Measurements from ENCODE around the gene FAM241A. TPM values are rescaled to one million over a fixed set of nuclear protein-coding genes. Genes with fewer than 3 reads are reported as not detected.
A peak's percentile ranks its signal among the peaks of the same experiment; 100 is the strongest.
"Not testable (repeated sequence)": the region's sequence is repeated elsewhere in the genome, so short reads cannot be mapped to it uniquely, and the experiment has no call there.

The FAM241A gene
- total RNA-seq, 1 experiment from 2014 or later, result 0.90 TPM

- DNase-seq (ENCODE audit: low read depth, low spot score) (no peak), ATAC-seq (no peak)
- POLR2A ChIA-PET, result no interaction called here
- BruUV-seq (replicated peaks), result no TSS peak
- TF ChIP-seq TCF7L2 (IDR thresholded peaks at IDR 0.05; ENCODE audit: low read depth, low read length) (no peak), REST (IDR thresholded peaks at IDR 0.05; ENCODE audit: insufficient read depth in 1 of 2, low read depth in 2 of 2, low read length in 1 of 2) (no peak), CTCF (IDR thresholded peaks at IDR 0.05) (no peak), SIN3A (IDR thresholded peaks at IDR 0.05; ENCODE audit: borderline replicate concordance, insufficient read depth, low read depth, low read length) (no peak), POLR2AphosphoS5 (IDR thresholded peaks at IDR 0.05; ENCODE audit: low read depth, low read length) (no peak)
- in situ Hi-C loops (cut with HindIII; ENCODE audit: low pct_unique_long_range_greater_than_20kb, low sequenced_read_pairs) (no loop called here), intact Hi-C loops (cut with micrococcal nuclease; ENCODE audit: unreplicated experiment) (no loop called here)
- CTCF ChIA-PET, result no interaction called here
- H3K4me3 ChIP-seq (ENCODE audit: low read depth in 2 of 2, low read length in 2 of 2), result no peak overlapping the region
- no peaks in the 10 kb centered on the region; the same call in 1 of the 2 replicates for H3K4me1 ChIP-seq (ENCODE audit: control insufficient read depth, insufficient read depth, low read length)
- no peak overlapping the region for H3K27ac ChIP-seq (ENCODE audit: low read length)
- H3K9me3 ChIP-seq (ENCODE audit: control insufficient read depth, insufficient read depth, low read depth, low read length), result no peaks in the 10 kb centered on the region
- H3K27me3 ChIP-seq (ENCODE audit: control insufficient read depth, insufficient read depth, low read length), result no peaks in the 10 kb centered on the region
- H3K36me3 ChIP-seq (ENCODE audit: control insufficient read depth, insufficient read depth, low read length), result no peaks in the 10 kb centered on the region
These were observed 23.7 kb downstream of the FAM241A start for GRCh38 chr4:112168719-112169500.

GRCh38 chr4:112170451-112170993 is 25.3 kb downstream of the FAM241A start:
- H3K27me3 ChIP-seq (ENCODE audit: control insufficient read depth, insufficient read depth, low read length), result no peaks in the 10 kb centered on the region
- H3K4me3 ChIP-seq (ENCODE audit: low read depth in 2 of 2, low read length in 2 of 2), result no peak overlapping the region
- no peaks in the 10 kb centered on the region; the same call in 1 of the 2 replicates for H3K4me1 ChIP-seq (ENCODE audit: control insufficient read depth, insufficient read depth, low read length)
- ATAC-seq, result peak; percentile 78; the same call in 1 of the 2 replicates
- POLR2A ChIA-PET, result no interaction called here
- DNase-seq (ENCODE audit: low read depth, low spot score), result peak; percentile 66
- CTCF ChIA-PET, result no interaction called here
- intact Hi-C loops (cut with micrococcal nuclease; ENCODE audit: unreplicated experiment), result no loop called here
- in situ Hi-C loops (cut with HindIII; ENCODE audit: low pct_unique_long_range_greater_than_20kb, low sequenced_read_pairs), result no loop called here
- H3K27ac ChIP-seq (ENCODE audit: low read length), result peak overlapping the region; percentile 17; the same call in 1 of the 2 replicates
- H3K9me3 ChIP-seq (ENCODE audit: control insufficient read depth, insufficient read depth, low read depth, low read length), result no peaks in the 10 kb centered on the region
- H3K36me3 ChIP-seq (ENCODE audit: control insufficient read depth, insufficient read depth, low read length), result no peaks in the 10 kb centered on the region
- TF ChIP-seq CTCF (IDR thresholded peaks at IDR 0.05) (no peak), REST (IDR thresholded peaks at IDR 0.05; ENCODE audit: insufficient read depth in 1 of 2, low read depth in 2 of 2, low read length in 1 of 2) (no peak), SIN3A (IDR thresholded peaks at IDR 0.05; ENCODE audit: borderline replicate concordance, insufficient read depth, low read depth, low read length) (no peak), TCF7L2 (IDR thresholded peaks at IDR 0.05; ENCODE audit: low read depth, low read length) (no peak), POLR2AphosphoS5 (IDR thresholded peaks at IDR 0.05; ENCODE audit: low read depth, low read length) (no peak)
- no TSS peak for BruUV-seq (replicated peaks)

- in situ Hi-C loops (cut with HindIII; ENCODE audit: low pct_unique_long_range_greater_than_20kb, low sequenced_read_pairs); H3K4me1 ChIP-seq (ENCODE audit: control insufficient read depth, insufficient read depth, low read length); H3K4me3 ChIP-seq (ENCODE audit: low read depth in 2 of 2, low read length in 2 of 2); CTCF ChIA-PET; ATAC-seq; H3K36me3 ChIP-seq (ENCODE audit: control insufficient read depth, insufficient read depth, low read length); H3K9me3 ChIP-seq (ENCODE audit: control insufficient read depth, insufficient read depth, low read depth, low read length); intact Hi-C loops (cut with micrococcal nuclease; ENCODE audit: unreplicated experiment); H3K27ac ChIP-seq (ENCODE audit: low read length); DNase-seq (ENCODE audit: low read depth, low spot score); BruUV-seq (replicated peaks); H3K27me3 ChIP-seq (ENCODE audit: control insufficient read depth, insufficient read depth, low read length); POLR2A ChIA-PET: not testable (repeated sequence)
These were observed 26.0 kb downstream of the FAM241A start for GRCh38 chr4:112171051-112171763.

All from Panc1 (cell line).